ENCODE measurements around the gene USP47.

Gene USP47

GRCh38 chr11:11965656-11966353 is 124.0 kb downstream of the USP47 start:
- DNase-seq (ENCODE audit: low read depth in 2 of 2, low spot score in 1 of 2) = no peak

- no peak for DNase-seq (ENCODE audit: low read depth in 2 of 2, low spot score in 1 of 2)
Measured at GRCh38 chr11:11966354-11966741, 124.6 kb downstream of the USP47 start.

GRCh38 chr11:11966826-11967668 is 125.3 kb downstream of the USP47 start:
- peak; percentile 18 to 31 for DNase-seq (ENCODE audit: low read depth in 2 of 2, low spot score in 1 of 2)

GRCh38 chr11:11967669-11968510 is 126.1 kb downstream of the USP47 start:
- DNase-seq (ENCODE audit: low read depth in 2 of 2, low spot score in 1 of 2) = no peak

GRCh38 chr11:11968511-11969280 is 126.9 kb downstream of the USP47 start:
- DNase-seq (ENCODE audit: low read depth in 2 of 2, low spot score in 1 of 2) = no peak

GRCh38 chr11:11969380-11970215 is 127.8 kb downstream of the USP47 start:
- no peak for DNase-seq (ENCODE audit: low read depth in 2 of 2, low spot score in 1 of 2)

GRCh38 chr11:11970556-11970955 is 128.8 kb downstream of the USP47 start:
- DNase-seq (ENCODE audit: low read depth in 2 of 2, low spot score in 1 of 2) = no peak

GRCh38 chr11:11971906-11972547 is 130.3 kb downstream of the USP47 start:
- DNase-seq (ENCODE audit: low read depth in 2 of 2, low spot score in 1 of 2) = no peak

- no peak for DNase-seq (ENCODE audit: low read depth in 2 of 2, low spot score in 1 of 2)
Measured at GRCh38 chr11:11972730-11973341, 131.1 kb downstream of the USP47 start.

GRCh38 chr11:11973361-11973800 is 131.6 kb downstream of the USP47 start:
- DNase-seq (ENCODE audit: low read depth in 2 of 2, low spot score in 1 of 2) = no peak

- no peak for DNase-seq (ENCODE audit: low read depth in 2 of 2, low spot score in 1 of 2)
Measured at GRCh38 chr11:11973866-11974265, 132.1 kb downstream of the USP47 start.

- DNase-seq (ENCODE audit: low read depth in 2 of 2, low spot score in 1 of 2) = no peak
Measured at GRCh38 chr11:11975201-11976092, 133.7 kb downstream of the USP47 start.

GRCh38 chr11:11976481-11977127 is 134.8 kb downstream of the USP47 start:
- no peak for DNase-seq (ENCODE audit: low read depth in 2 of 2, low spot score in 1 of 2)

GRCh38 chr11:11977206-11977938 is 135.6 kb downstream of the USP47 start:
- no peak for DNase-seq (ENCODE audit: low read depth in 2 of 2, low spot score in 1 of 2)

GRCh38 chr11:11978098-11978637 is 136.4 kb downstream of the USP47 start:
- DNase-seq (ENCODE audit: low read depth in 2 of 2, low spot score in 1 of 2) = no peak

- no peak for DNase-seq (ENCODE audit: low read depth in 2 of 2, low spot score in 1 of 2)
Measured at GRCh38 chr11:11978792-11979487, 137.2 kb downstream of the USP47 start.

Measured in stimulated activated CD8-positive, alpha-beta memory T cell treated with anti-CD3 and anti-CD28 coated beads, Interleukin-4, amount 100 ng/mL, for 4 hours (primary cell).